ENCODE results near the gene TRMO. TPM values are rescaled to one million over a fixed set of nuclear protein-coding genes. Genes with fewer than 3 reads are reported as not detected.

The TRMO gene
- total and polyA plus RNA-seq, 2 of the 8 experiments (the other 6 are each of a cell fraction or from before 2014, with no cell fraction given) = 4.6 to 5.6 TPM

DNA sequence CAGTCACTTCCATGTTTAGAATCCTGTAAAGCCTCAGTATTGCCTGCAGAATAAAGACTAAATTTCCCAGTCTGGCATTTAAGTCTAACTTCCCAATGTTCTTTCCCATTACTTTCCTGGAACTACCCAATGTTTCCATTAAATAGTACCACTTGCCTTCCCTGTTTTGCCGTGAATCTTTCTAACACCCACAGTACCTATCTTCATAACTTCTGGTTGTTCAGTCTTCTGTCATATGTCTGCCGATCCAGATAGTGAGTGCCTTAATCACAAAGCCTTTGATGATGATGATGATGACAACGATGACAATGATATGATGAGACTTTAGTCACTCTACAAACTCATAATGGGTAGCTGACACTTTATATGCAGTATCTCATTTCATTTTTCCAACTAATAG is 22.3 kb upstream of the TRMO start:
- Histone ChIP-seq H3K56ac (replicated peaks; ENCODE audit: insufficient read length, low read depth, low read length) (no peak overlapping the region), H3K79me2 (ENCODE audit: control insufficient read depth in 1 of 2, insufficient read depth in 2 of 2, low read length in 2 of 2) (no peaks in the 10 kb centered on the region), H3K14ac (ENCODE audit: insufficient read length) (no peak overlapping the region), H3K27me3 (replicated peaks in 1 of 4; ENCODE audit: control insufficient read depth in 3 of 4, extremely low read depth in 1 of 4, insufficient read depth in 3 of 4, low read length in 3 of 4) (peaks cover 0 to 24% (median 7%) of the 10 kb centered on the region in 4 experiments; a peak in 5 of 7 replicates), H2AK5ac (ENCODE audit: low read depth, low read length) (no peak overlapping the region), H4K5ac (ENCODE audit: insufficient read length, low read depth, low read length) (no peak overlapping the region), H2BK5ac (ENCODE audit: low read depth, low read length) (no peak overlapping the region), H2BK12ac (ENCODE audit: low read depth, low read length) (no peak overlapping the region), H2AFZ (ENCODE audit: low read length) (no peak overlapping the region), H3K18ac (ENCODE audit: extremely low read depth, low read length) (no peak overlapping the region), H3K79me1 (ENCODE audit: low read depth, low read length) (no peaks in the 10 kb centered on the region), H2BK120ac (replicated peaks; ENCODE audit: low read depth, low read length) (no peak overlapping the region), H4K20me1 (replicated peaks in 1 of 2; ENCODE audit: control insufficient read depth in 1 of 2, insufficient read depth in 2 of 2, low read length in 2 of 2) (no peaks in the 10 kb centered on the region), H4K8ac (ENCODE audit: extremely low read depth, insufficient read depth, low read length) (no peak overlapping the region), H3K23me2 (ENCODE audit: low read depth, low read length) (no peaks in the 10 kb centered on the region), H3K9ac (replicated peaks in 1 of 4; ENCODE audit: extremely low read depth in 1 of 4, low read depth in 3 of 4, low read length in 3 of 4) (no peak overlapping the region), H4K91ac (replicated peaks; ENCODE audit: insufficient read length, low read length) (no peak overlapping the region), H3K4me3 (ENCODE audit: extremely low read depth in 1 of 4, insufficient read depth in 2 of 4, low read depth in 3 of 4, low read length in 4 of 4) (no peak overlapping the region), H2BK15ac (ENCODE audit: low read length) (no peak overlapping the region), H3K4me2 (ENCODE audit: insufficient read depth in 1 of 2, low read depth in 2 of 2, low read length in 2 of 2) (no peak overlapping the region), H3K9me3 (ENCODE audit: insufficient read depth in 2 of 2, low read depth in 1 of 2, low read length in 1 of 2) (no peaks in the 10 kb centered on the region), H3K4ac (replicated peaks; ENCODE audit: insufficient read length, low read depth, low read length) (no peak overlapping the region), H2BK20ac (ENCODE audit: low read length) (no peak overlapping the region), H3K4me1 (replicated peaks in 1 of 4; ENCODE audit: control insufficient read depth in 3 of 4, insufficient read depth in 4 of 4, low read length in 3 of 4) (no peaks in the 10 kb centered on the region), H3K36me3 (ENCODE audit: control insufficient read depth in 2 of 4, insufficient read depth in 4 of 4, low read length in 3 of 4) (no peaks in the 10 kb centered on the region), H3K23ac (ENCODE audit: insufficient read length) (no peak overlapping the region), H3K27ac (ENCODE audit: low read depth, low read length) (no peak overlapping the region)
- POLR2A ChIA-PET (ENCODE audit: partially characterized antibody) = interaction anchor here (0.7 kb wide), 1 partner anchor 36 kb away, joined by 3 read pairs; no protein-coding TSS in a partner anchor
- no peak for FAIRE-seq
- WGBS, 2 experiments (ENCODE audit: extremely low coverage in 1 of 2, insufficient coverage in 1 of 2, insufficient read length in 1 of 2, insufficient replicate concordance in 2 of 2, low coverage in 1 of 2, low lambda C conversion rate in 2 of 2, missing lambda C conversion rate in 1 of 2) = 78% methylated on average over 3 of the region's 3 CpGs; no CpG with 5 or more reads in 1 of the 2 experiments
- DNase-seq (ENCODE audit: low read depth in 1 of 2, low spot score in 2 of 2) = no peak
- TF ChIP-seq PHF8 (conservative IDR thresholded peaks at IDR 0.05; ENCODE audit: low read depth, low read length) (no peak), SP2 (IDR thresholded peaks at IDR 0.05; ENCODE audit: low read length) (no peak), SIRT6 (IDR thresholded peaks at IDR 0.05; ENCODE audit: low read length) (no peak), BCL11A (IDR thresholded peaks at IDR 0.05; ENCODE audit: low read depth in 2 of 2, low read length in 2 of 2) (no peak), RBBP5 (IDR thresholded peaks at IDR 0.05; ENCODE audit: borderline replicate concordance, low read depth, low read length) (no peak), BRCA1 (IDR thresholded peaks at IDR 0.05; ENCODE audit: low read depth, low read length) (no peak), JUND (IDR thresholded peaks at IDR 0.05; ENCODE audit: low read length) (no peak), ZNF274 (IDR thresholded peaks at IDR 0.05; ENCODE audit: borderline replicate concordance, extremely low read depth, low read length) (no peak)
- CTCF ChIA-PET (ENCODE audit: partially characterized antibody) = interaction anchor here (0.6 to 3.7 kb wide), 4 partner anchors 10 to 1950 kb away, joined by 3 to 14 read pairs (median 4); partner anchors contain the start of gene TRMO

All from H1 (cell line).